HG03571 (cell line): ENCODE data around the gene NUDT8.
"Not testable (repeated sequence)": the region's sequence is repeated elsewhere in the genome, so short reads cannot be mapped to it uniquely, and the experiment has no call there.

Source experiments
- ATAC-seq: cut with Tn5 transposase; IDR thresholded peaks from one replicate; pipeline ENCODE4 v1.9.1; 2021; ENCODE audit not compliant: unreplicated experiment

NUDT8 gene

DNA sequence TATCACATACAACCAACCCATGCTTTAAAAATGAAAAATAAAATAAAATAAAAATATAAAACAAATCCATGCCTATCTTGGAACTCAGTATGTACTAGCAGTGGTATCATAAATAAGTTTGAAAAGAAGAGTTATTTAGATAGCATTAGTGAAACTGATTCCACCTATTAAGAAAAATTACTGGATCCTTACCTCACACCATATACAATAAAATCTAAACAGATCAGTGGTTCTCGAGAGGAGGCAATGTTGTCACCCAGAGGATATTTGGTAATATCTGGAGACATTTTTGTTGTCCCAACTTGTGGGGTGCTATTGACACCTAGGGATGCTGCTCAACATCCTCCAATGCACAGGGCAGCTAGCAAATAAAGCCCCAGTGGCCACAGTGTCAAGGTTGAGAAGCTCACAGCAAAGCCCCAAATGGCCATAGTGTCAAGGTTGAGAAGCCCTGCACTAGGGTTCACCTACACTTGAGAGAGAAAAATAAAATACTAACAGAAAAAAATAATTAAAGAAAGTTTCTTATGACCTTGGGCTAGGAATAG is 32.9 kb downstream of the NUDT8 start:
- ATAC-seq, result no peak

GRCh38 chr11:67594480-67594879 is 35.3 kb downstream of the NUDT8 start:
- no peak for ATAC-seq

- no peak for ATAC-seq
Observed at GRCh38 chr11:67593565-67593905, 36.2 kb downstream of the NUDT8 start.

DNA sequence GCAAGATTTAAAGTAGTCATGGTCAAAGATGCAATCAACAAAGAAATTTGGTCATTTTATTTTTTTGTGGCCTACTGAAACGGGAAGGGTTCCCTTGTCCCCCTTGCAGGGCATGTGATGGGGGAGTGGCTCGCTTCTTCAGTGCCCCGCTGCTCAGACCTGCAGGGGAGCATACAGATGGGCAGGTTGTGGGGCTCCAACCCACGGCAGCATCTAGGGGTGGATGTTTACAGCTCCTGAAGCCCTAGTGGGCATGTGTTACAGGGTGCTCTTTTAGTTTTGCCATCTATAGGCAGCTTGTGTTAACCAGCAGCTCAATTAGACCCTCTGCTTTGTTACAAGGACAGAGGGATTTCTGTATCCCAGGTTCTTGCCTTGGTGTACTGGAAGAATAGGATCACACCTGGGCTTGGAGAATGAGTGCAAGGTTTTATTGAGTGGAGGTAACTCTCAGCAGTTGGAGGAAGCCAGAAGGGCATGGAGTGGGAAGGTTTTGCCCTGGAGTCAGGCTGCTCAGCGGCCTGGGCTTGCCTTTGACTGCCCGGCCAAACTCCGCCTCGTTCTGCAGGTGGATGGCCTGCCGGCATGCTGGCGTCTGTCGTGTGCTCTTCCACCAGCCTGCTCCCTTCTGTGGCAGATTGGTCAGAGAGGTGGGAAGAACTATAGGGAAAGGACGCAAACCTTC is 36.7 kb downstream of the NUDT8 start:
- no peak for ATAC-seq

DNA sequence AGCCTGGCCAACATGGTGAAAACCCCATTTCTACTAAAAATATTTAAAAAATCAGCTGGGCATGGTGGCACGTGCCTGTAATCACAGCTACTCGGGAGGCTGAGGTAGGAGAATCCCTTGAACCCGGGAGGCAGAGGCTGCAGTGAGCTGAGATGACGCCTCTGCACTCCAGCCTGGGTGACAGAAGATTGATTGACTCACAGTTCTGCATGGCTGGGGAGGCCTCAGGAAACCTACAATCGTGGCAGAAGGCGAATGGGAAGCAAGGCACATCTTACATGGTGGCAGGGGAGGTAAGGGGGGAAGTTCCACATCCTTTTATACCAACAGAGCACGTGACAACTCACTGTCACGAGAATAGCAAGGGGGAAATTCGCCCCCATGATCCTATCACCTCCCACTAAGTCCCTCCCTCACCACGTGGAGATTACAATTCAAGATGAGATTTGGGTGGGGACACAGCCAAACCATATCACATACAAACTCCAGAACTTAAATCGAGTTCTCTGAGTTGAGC is 40.8 kb downstream of the NUDT8 start:
- not testable (repeated sequence) for ATAC-seq

DNA sequence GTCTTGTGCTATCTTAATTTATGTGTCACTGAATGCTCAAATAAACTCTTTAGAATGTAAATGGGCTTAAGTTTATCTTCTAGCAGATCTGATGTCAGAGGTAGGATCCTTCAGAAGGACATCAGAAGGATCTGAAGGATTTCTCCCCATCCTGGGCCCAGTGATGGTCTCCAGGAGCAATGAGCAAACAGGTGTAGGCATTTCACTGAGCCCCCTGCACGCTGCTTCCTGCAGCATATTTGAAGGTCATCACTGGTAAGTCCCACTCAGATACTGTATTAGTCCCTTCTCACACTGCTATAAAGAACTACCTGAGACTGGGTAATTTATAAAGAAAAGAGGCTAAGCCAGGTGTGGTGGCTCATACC is 41.6 kb downstream of the NUDT8 start:
- ATAC-seq, result peak; percentile 17

GRCh38 chr11:67586568-67587250 is 43.0 kb downstream of the NUDT8 start:
- no peak for ATAC-seq

DNA sequence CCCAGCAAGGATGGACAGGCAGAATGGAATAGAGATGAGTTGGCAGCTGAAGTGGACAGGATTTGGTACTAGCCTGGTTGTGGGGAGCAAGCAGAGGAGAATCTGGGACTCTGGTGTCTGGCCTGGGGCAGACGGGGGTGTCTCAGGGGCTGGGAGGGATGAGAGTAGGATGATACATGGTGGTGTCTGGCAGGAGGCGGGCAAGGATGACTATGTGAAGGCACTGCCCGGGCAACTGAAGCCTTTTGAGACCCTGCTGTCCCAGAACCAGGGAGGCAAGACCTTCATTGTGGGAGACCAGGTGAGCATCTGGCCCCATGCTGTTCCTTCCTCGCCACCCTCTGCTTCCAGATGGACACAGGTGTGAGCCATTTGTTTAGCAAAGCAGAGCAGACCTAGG is 43.8 kb downstream of the NUDT8 start:
- no peak for ATAC-seq

DNA sequence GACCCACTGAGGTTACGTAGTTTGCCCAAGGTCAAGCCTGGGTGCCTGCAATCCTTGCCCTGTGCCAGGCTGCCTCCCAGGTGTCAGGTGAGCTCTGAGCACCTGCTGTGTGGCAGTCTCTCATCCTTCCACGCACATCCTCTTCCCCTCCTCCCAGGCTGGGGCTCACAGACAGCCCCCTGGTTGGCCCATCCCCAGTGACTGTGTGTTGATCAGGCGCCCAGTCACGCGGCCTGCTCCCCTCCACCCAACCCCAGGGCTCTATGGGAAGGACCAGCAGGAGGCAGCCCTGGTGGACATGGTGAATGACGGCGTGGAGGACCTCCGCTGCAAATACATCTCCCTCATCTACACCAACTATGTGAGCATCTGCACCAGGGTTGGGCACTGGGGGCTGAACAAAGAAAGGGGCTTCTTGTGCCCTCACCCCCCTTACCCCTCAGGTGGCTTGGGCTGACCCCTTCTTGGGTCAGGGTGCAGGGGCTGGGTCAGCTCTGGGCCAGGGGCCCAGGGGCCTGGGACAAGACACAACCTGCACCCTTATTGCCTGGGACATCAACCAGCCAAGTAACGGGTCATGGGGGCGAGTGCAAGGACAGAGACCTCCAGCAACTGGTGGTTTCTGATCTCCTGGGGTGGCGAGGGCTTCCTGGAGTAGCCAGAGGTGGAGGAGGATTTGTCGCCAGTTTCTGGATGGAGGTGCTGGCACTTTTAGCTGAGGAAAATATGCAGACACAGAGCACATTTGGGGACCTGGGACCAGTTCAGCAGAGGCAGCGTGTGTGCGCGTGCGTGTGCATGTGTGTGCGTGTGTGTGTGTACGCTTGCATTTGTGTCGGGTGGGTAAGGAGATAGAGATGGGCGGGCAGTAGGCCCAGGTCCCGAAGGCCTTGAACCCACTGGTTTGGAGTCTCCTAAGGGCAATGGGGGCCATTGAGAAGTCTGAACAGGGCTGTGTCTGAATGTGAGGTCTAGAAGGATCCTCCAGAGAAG is 44.6 kb downstream of the NUDT8 start:
- ATAC-seq, result no peak

GRCh38 chr11:67584205-67584880 is 45.4 kb downstream of the NUDT8 start:
- no peak for ATAC-seq

GRCh38 chr11:67583247-67584204 is 46.2 kb downstream of the NUDT8 start, which contains the start of gene GSTP1:
Gene GSTP1, plus strand, starts transcription at chr11:67583812. Its CDS starts 32 bp downstream, at chr11:67583844.
- ATAC-seq, result peak; percentile 51

- ATAC-seq, result no peak
Observed at GRCh38 chr11:67582011-67582410, 47.7 kb downstream of the NUDT8 start.

DNA sequence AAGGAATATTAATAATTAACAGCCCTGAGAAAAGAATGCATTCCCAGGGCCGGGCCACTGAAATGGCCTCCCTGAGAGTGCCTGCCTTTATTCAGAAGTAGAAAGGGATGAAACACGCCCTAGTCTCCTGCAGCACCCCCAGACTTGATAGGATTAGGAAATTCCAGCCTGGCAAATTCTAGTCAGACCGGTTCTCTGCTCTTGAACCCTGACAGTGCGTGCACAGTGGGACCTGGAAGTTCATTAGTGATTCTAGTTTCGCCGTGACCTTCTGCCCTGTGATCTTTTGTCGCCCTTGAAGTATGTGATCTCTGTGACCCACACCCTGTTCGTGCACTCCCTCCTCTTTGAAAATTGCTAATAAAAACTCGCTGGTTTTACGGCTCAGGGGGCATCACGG is 48.3 kb downstream of the NUDT8 start:
- ATAC-seq, result no peak

GRCh38 chr11:67577951-67578350 is 51.8 kb downstream of the NUDT8 start:
- ATAC-seq, result no peak
